Sigmoid colon (tissue), 4 donors: ENCODE results near the gene PDZRN3.

Experiments used
- POLR2AphosphoS5 ChIP-seq, 4 donors: sonication (generic); formaldehyde crosslinking; IDR thresholded peaks; one replicate each; pipeline ENCODE4 v1.6.1; 2017; ENCODE audit warnings: antibody characterized with exemption in 4 of 4
- TF ChIP-seq, protein P1 (sequence below), 4 experiments: fragments of 450-650 bp in 3 of 4; fragments of 200-600 bp in 1 of 4; IDR thresholded peaks; one replicate each; pipeline ENCODE4 v1.5.1; 2016 to 2019; ENCODE audit warnings: antibody characterized with exemption in 4 of 4, mild to moderate bottlenecking in 3 of 4, moderate library complexity in 2 of 4

DNA sequence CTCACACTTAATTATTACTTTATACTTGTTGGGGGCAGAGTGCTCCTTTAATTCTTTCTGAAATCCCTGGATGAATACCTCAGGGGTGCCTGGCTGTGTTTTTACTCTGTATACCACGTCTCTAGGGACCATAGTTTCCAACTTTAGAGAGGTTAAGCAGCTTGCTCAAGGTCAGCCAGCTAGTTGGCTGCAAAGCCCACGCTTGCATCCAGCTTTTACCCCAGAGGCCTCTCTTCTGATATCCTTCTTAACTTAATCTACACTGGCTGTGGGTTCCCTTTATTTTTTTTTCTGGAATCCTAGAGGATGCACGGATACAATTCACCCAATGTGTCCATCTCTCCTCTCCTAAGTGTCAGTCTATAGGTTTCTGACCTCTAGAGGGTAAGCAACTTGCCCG, 1.4 kb downstream of the PDZRN3 start:
- no peak for TF ChIP-seq POLR2AphosphoS5 (IDR thresholded peaks at IDR 0.05)
- TF ChIP-seq, protein P1, sequence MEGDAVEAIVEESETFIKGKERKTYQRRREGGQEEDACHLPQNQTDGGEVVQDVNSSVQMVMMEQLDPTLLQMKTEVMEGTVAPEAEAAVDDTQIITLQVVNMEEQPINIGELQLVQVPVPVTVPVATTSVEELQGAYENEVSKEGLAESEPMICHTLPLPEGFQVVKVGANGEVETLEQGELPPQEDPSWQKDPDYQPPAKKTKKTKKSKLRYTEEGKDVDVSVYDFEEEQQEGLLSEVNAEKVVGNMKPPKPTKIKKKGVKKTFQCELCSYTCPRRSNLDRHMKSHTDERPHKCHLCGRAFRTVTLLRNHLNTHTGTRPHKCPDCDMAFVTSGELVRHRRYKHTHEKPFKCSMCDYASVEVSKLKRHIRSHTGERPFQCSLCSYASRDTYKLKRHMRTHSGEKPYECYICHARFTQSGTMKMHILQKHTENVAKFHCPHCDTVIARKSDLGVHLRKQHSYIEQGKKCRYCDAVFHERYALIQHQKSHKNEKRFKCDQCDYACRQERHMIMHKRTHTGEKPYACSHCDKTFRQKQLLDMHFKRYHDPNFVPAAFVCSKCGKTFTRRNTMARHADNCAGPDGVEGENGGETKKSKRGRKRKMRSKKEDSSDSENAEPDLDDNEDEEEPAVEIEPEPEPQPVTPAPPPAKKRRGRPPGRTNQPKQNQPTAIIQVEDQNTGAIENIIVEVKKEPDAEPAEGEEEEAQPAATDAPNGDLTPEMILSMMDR (IDR thresholded peaks at IDR 0.05) = no peak
